HG03025 (cell line): ENCODE data around the gene ZNF296.
A peak's percentile ranks its signal among the peaks of the same experiment; 100 is the strongest.

ENCODE experiments used
- ATAC-seq: cut with Tn5 transposase; IDR thresholded peaks from one replicate; pipeline ENCODE4 v1.9.1; 2021; ENCODE audit warnings: mild to moderate bottlenecking, moderate library complexity; ENCODE audit not compliant: unreplicated experiment, low FRiP score

The ZNF296 gene

GRCh38 chr19:45090034-45090433 is 13.8 kb upstream of the ZNF296 start:
- no peak for ATAC-seq

- no peak for ATAC-seq
Observed at GRCh38 chr19:45087531-45087930, 11.3 kb upstream of the ZNF296 start.

GRCh38 chr19:45086480-45086879 is 10.2 kb upstream of the ZNF296 start:
- no peak for ATAC-seq

- ATAC-seq = no peak
Observed at GRCh38 chr19:45082170-45082569, 5.9 kb upstream of the ZNF296 start.

- no peak for ATAC-seq
Observed at GRCh38 chr19:45079911-45080370, 3.7 kb upstream of the ZNF296 start.

- ATAC-seq = no peak
Observed at GRCh38 chr19:45079063-45079910, 3.0 kb upstream of the ZNF296 start, which contains the start of gene GEMIN7. Gene GEMIN7 (plus strand): TSS chr19:45079260. CDS start chr19:45090115, 10,855 bp downstream.

- no peak for ATAC-seq
Observed at GRCh38 chr19:45078390-45079062, 2.2 kb upstream of the ZNF296 start.

GRCh38 chr19:45076851-45077730 is 813 bp upstream of the ZNF296 start:
- no peak for ATAC-seq

GRCh38 chr19:45075301-45076028 is 813 bp downstream of the ZNF296 start:
- ATAC-seq = peak; percentile 59

- ATAC-seq = no peak
Observed at GRCh38 chr19:45074744-45075300, 1.5 kb downstream of the ZNF296 start.

- ATAC-seq = no peak
Observed at GRCh38 chr19:45071969-45072790, 4.1 kb downstream of the ZNF296 start.

- ATAC-seq = no peak
Observed at GRCh38 chr19:45071545-45071938, 4.7 kb downstream of the ZNF296 start.

GRCh38 chr19:45070861-45071544 is 5.3 kb downstream of the ZNF296 start:
- no peak for ATAC-seq

GRCh38 chr19:45070214-45070613 is 6.1 kb downstream of the ZNF296 start:
- ATAC-seq = no peak

GRCh38 chr19:45069056-45069455 is 7.2 kb downstream of the ZNF296 start:
- no peak for ATAC-seq

GRCh38 chr19:45068041-45068440 is 8.2 kb downstream of the ZNF296 start:
- no peak for ATAC-seq

- ATAC-seq = no peak
Observed at GRCh38 chr19:45066921-45067661, 9.2 kb downstream of the ZNF296 start.
